ENCODE results near the gene SDK2. TPM values are rescaled to one million over a fixed set of nuclear protein-coding genes. Genes with fewer than 3 reads are reported as not detected.
A peak's percentile ranks its signal among the peaks of the same experiment; 100 is the strongest.

SDK2 gene
- total and polyA plus RNA-seq, 4 donors = 0.15 to 5.3 (median 2.5) TPM

DNA sequence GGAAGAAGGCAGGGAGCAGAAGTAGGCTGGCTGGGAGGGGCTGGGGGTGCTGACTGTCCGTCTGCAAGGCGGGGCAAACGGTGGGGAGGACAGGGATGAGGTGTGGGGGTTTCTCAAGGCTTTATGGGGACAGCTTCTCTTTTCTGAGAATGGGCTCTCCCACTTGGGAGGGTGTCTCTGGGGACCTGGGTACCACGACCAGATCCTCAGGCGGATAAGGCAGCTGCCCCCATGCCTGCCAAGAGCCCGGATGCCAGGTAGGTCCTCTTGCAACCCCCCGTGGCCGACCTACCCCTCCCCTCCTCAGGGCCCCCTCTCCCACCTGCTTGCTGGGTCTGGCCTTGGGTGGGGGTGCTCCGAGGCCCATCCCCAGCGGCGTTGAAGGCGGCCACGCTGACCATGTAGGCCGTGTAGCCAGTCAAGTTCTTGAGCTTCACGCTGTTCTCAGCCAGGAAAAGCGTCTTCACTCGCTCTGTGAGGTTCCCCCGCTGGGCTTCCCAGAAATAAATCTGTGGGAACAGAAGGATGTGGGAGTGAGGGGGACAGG, 276.1 kb downstream of the SDK2 start:
- no peaks in the 10 kb centered on the region for H3K27me3 ChIP-seq (ENCODE audit: control insufficient read depth in 1 of 2, insufficient read depth in 2 of 2, low read length in 1 of 2)
- H3K36me3 ChIP-seq (ENCODE audit: control insufficient read depth in 1 of 2, insufficient read depth in 2 of 2, low read length in 1 of 2) = no peaks in the 10 kb centered on the region
- no peak overlapping the region for H3K27ac ChIP-seq (ENCODE audit: low read depth in 1 of 2, low read length in 2 of 2)
- no peaks in the 10 kb centered on the region for H3K4me1 ChIP-seq (ENCODE audit: control insufficient read depth in 1 of 2, insufficient read depth in 2 of 2, low read length in 2 of 2)
- 93 to 95% methylated on average over 18 of the region's 18 CpGs for WGBS, 2 donors
- intact Hi-C loops (cut with DNase I) = loop anchor here (10.0 kb wide), 1 partner anchor 53 kb away; the partner anchor contains the start of gene CDC42EP4 (in 2 of the 2)
- no peaks in the 10 kb centered on the region for H3K9me3 ChIP-seq (ENCODE audit: control insufficient read depth, low read length)
- DNase-seq (no peak), ATAC-seq (ENCODE audit: low FRiP score) (no peak)
- no peak overlapping the region for H3K4me3 ChIP-seq (ENCODE audit: low read length in 2 of 2)

DNA sequence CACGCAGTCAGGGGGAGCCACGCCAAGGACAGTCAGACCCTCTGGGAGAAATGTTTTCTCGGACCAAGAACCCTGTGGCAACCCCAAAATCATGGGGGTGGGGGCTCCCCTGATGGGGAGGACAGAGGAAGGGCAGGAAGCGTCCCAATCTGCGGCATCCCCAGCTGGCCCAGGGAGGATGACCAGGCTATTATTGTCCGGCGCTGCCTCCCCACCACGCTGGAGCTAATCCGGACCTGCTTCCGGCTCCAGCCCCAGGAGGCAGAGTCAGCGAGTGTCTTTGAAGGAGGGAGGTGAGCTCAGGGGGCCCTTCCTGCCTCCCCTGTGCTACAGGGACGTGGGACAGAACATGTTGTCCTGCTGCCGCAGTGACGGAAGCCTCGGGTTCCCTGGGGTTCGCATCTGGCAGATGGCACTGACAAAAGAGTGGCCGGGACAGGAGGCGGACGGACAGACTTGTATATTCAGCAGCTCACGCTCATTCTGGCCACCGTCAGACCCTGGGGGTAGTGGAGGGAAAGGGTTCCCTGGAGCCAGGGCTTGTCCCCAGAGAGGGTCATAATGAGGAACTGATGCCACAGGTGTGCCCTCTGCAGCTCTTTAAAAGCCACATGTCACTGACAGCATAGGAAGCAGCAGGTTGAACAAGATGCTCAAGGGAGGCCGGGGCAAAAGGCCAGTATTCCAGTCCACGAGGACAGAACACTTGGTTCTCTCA, 278.2 kb downstream of the SDK2 start:
- Histone ChIP-seq H3K27me3 (ENCODE audit: control insufficient read depth in 1 of 2, insufficient read depth in 2 of 2, low read length in 1 of 2) (no peaks in the 10 kb centered on the region), H3K4me3 (ENCODE audit: low read length in 2 of 2) (no peak overlapping the region), H3K27ac (ENCODE audit: low read depth in 1 of 2, low read length in 2 of 2) (no peak overlapping the region), H3K9me3 (ENCODE audit: control insufficient read depth, low read length) (no peaks in the 10 kb centered on the region), H3K4me1 (ENCODE audit: control insufficient read depth in 1 of 2, insufficient read depth in 2 of 2, low read length in 2 of 2) (no peaks in the 10 kb centered on the region), H3K36me3 (ENCODE audit: control insufficient read depth in 1 of 2, insufficient read depth in 2 of 2, low read length in 1 of 2) (no peaks in the 10 kb centered on the region)
- ATAC-seq (ENCODE audit: low FRiP score) (no peak), DNase-seq (no peak)
- intact Hi-C loops (cut with DNase I) = loop anchor here (10.0 kb wide), 1 partner anchor 51 kb away; the partner anchor contains the start of gene CDC42EP4 (in 2 of the 2)
- 89% methylated on average over 23 of the region's 23 CpGs for WGBS, 2 donors

DNA sequence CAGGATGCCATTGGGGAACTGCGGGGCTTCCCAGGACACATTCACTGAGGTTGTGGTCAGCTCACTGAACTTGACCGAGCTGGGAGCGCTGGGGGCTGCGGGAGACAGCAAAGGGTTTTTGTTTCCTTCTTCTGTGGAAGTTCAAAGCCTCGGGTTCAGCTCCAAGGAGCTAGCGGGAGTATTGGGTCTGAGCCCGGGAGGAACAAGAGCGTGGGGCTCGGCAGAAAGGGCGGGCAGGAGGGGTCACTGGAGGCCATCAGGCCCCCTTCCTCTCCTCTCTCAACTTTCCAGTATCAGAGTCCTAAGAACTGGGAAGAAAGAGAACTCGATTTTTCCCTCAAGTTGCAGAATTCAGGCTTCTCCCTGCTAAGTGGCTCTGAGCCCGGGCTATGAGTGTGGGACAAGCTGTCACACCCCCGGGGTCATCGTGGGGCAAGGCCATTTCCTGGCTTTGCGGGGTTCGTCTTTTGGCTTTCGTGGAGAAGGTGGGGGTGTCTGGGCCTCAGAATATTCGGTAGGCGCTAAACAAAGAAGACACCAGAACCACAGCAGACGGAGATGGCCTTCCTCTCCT, 278.9 kb downstream of the SDK2 start:
- no peak for DNase-seq
- H3K4me3 ChIP-seq (ENCODE audit: low read length in 2 of 2) = no peak overlapping the region
- intact Hi-C loops (cut with DNase I) = loop anchor here (10.0 kb wide), 1 partner anchor 51 kb away; the partner anchor contains the start of gene CDC42EP4 (in 2 of the 2)
- no peak for ATAC-seq (ENCODE audit: low FRiP score)
- H3K36me3 ChIP-seq (ENCODE audit: control insufficient read depth in 1 of 2, insufficient read depth in 2 of 2, low read length in 1 of 2) = no peaks in the 10 kb centered on the region
- no peaks in the 10 kb centered on the region for H3K9me3 ChIP-seq (ENCODE audit: control insufficient read depth, low read length)
- H3K27ac ChIP-seq (ENCODE audit: low read depth in 1 of 2, low read length in 2 of 2) = no peak overlapping the region
- H3K27me3 ChIP-seq (ENCODE audit: control insufficient read depth in 1 of 2, insufficient read depth in 2 of 2, low read length in 1 of 2) = no peaks in the 10 kb centered on the region
- H3K4me1 ChIP-seq (ENCODE audit: control insufficient read depth in 1 of 2, insufficient read depth in 2 of 2, low read length in 2 of 2) = no peaks in the 10 kb centered on the region
- 72 to 77% methylated on average over 20 of the region's 20 CpGs for WGBS, 2 donors

DNA sequence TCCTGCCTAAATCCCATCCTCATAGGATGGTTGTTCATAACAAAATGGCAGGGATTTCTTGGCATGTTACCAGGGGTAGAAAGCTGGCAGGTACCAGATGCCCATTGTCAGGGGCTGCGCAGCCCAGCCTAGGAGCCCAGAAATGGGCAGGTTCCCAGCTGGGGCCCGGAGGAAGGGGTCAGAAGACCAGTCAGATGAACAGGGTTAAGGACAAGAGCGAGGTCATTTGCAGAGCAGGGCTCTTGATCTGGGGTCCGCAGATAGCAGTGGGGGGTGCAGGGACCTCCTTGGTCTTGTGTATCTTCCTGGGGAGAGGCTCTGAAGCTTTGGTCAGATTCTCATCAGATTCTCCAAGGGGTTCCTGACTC, 280.1 kb downstream of the SDK2 start:
- Histone ChIP-seq H3K9me3 (ENCODE audit: control insufficient read depth, low read length) (no peaks in the 10 kb centered on the region), H3K4me1 (ENCODE audit: control insufficient read depth in 1 of 2, insufficient read depth in 2 of 2, low read length in 2 of 2) (no peaks in the 10 kb centered on the region), H3K27me3 (ENCODE audit: control insufficient read depth in 1 of 2, insufficient read depth in 2 of 2, low read length in 1 of 2) (no peaks in the 10 kb centered on the region), H3K27ac (ENCODE audit: low read depth in 1 of 2, low read length in 2 of 2) (no peak overlapping the region), H3K36me3 (ENCODE audit: control insufficient read depth in 1 of 2, insufficient read depth in 2 of 2, low read length in 1 of 2) (no peaks in the 10 kb centered on the region), H3K4me3 (ENCODE audit: low read length in 2 of 2) (no peak overlapping the region)
- ATAC-seq (ENCODE audit: low FRiP score) (no peak), DNase-seq (no peak)
- WGBS, 2 donors = 91 to 96% methylated on average over 4 of the region's 4 CpGs
- intact Hi-C loops (cut with DNase I) = loop anchor here (10.0 kb wide), 1 partner anchor 49 kb away; the partner anchor contains the start of gene CDC42EP4 (in 2 of the 2)

DNA sequence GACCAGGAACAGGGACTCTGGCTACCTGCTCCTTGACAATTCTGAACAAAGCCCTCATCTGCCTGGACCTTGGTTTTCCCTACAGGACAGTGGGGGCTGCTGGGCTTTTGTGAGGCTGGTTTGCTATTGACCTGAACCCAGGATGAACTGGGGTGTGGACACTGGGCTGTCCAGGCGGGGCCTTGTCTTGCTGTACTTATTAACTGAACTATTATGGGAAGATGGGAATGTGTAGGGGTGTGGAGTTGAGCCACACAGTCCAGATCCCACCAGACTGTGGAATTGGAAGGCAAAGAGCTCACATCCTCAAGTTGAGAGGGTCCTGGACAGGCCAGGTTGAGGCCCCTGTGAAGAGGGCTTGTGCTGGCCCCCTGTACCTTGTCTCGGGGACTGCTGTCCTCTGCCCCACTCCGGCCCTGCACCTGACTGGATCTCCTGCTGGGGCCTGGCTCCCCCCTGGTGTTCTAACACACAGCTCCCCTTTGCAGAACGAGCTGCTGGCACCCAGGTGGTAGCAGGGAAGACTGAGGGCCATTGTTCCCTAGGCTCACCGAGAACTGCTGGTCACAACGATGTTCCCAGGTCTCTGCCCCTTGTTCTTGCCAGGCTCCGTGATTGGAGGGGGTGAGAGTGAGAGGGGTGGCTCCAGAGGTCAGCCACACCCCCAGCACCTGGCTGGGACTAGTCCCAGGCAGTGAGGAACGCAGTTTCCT, 280.6 kb downstream of the SDK2 start:
- H3K4me1 ChIP-seq (ENCODE audit: control insufficient read depth in 1 of 2, insufficient read depth in 2 of 2, low read length in 2 of 2) = no peaks in the 10 kb centered on the region
- intact Hi-C loops (cut with DNase I) = loop anchor here (10.0 kb wide), 1 partner anchor 49 kb away; the partner anchor contains the start of gene CDC42EP4 (in 2 of the 2)
- H3K27ac ChIP-seq (ENCODE audit: low read depth in 1 of 2, low read length in 2 of 2) = no peak overlapping the region
- WGBS, 2 donors = 84% methylated on average over 8 of the region's 8 CpGs
- no peaks in the 10 kb centered on the region for H3K36me3 ChIP-seq (ENCODE audit: control insufficient read depth in 1 of 2, insufficient read depth in 2 of 2, low read length in 1 of 2)
- no peaks in the 10 kb centered on the region for H3K27me3 ChIP-seq (ENCODE audit: control insufficient read depth in 1 of 2, insufficient read depth in 2 of 2, low read length in 1 of 2)
- ATAC-seq (ENCODE audit: low FRiP score) (no peak), DNase-seq (no peak)
- H3K9me3 ChIP-seq (ENCODE audit: control insufficient read depth, low read length) = no peaks in the 10 kb centered on the region
- H3K4me3 ChIP-seq (ENCODE audit: low read length in 2 of 2) = no peak overlapping the region

DNA sequence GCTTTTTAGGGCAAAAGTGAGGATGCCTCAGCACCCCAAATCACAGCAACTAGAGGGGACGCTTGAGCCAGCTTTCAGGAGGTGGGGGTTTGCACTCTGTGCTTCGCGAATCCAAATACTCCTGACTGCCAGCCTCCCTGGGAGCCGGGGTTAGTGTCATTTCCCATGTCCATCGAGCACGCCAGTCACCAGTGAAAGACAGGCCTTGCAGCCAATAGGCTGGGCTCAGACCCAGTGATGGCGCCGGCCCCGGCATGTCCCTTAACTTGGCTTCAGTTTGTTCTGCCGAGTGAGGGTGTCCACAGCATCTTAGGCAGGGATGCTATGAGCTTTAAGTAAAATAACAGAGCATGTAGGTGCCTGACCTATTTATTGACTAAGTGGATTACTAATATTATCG, 281.5 kb downstream of the SDK2 start:
- H3K4me1 ChIP-seq (ENCODE audit: control insufficient read depth in 1 of 2, insufficient read depth in 2 of 2, low read length in 2 of 2) = no peaks in the 10 kb centered on the region
- no peak overlapping the region for H3K27ac ChIP-seq (ENCODE audit: low read depth in 1 of 2, low read length in 2 of 2)
- H3K36me3 ChIP-seq (ENCODE audit: control insufficient read depth in 1 of 2, insufficient read depth in 2 of 2, low read length in 1 of 2) = no peaks in the 10 kb centered on the region
- no peak for DNase-seq
- ATAC-seq (ENCODE audit: low FRiP score) = no peak
- H3K9me3 ChIP-seq (ENCODE audit: control insufficient read depth, low read length) = no peaks in the 10 kb centered on the region
- intact Hi-C loops (cut with DNase I) = loop anchor here (10.0 kb wide), 1 partner anchor 48 kb away; the partner anchor contains the start of gene CDC42EP4 (in 2 of the 2)
- H3K4me3 ChIP-seq (ENCODE audit: low read length in 2 of 2) = no peak overlapping the region
- no peaks in the 10 kb centered on the region for H3K27me3 ChIP-seq (ENCODE audit: control insufficient read depth in 1 of 2, insufficient read depth in 2 of 2, low read length in 1 of 2)
- WGBS, 2 donors = 88% methylated on average over 11 of the region's 11 CpGs

DNA sequence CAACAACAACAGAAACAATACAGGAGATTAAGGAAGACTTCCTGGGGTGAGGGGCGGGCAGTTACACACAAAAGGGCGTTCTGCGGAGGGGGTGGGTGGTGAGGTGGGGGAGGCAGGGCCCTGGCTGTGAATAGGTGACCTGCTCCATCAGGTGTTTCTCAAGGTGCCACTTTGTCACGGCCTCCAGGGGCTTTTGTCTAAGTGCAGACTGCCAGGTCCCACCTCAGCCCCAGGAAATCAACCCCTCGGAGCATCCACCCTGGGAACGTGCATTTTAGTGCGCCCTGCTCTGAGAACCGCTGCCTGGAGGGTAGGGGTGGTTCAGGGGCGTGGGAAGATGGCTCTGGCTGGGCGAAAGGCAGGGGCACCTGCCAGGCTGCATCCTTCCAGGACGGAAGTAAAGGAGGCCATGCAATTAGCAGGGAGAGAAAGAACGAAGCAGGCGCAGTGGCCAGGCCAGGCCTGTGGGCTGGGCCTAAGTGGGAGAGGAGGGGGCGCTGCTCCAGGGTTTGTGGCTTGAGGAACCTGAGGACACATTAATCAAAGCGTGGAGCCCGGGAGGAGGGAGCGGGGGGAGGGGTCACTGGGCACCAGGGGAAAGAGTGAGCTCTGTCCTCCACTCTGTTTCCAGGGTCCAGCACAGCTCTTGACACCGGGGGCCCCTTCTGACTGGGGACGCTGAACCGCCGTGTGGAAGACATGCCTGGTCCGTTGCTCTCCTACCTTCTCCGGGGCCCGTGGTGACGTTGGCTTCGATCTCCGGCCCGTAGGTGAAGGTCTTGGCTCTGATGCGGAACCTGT, 283.1 kb downstream of the SDK2 start:
- ATAC-seq (ENCODE audit: low FRiP score) (no peak), DNase-seq (peak in 1 of 2 donors; percentile 30)
- intact Hi-C loops (cut with DNase I) = loop anchor here (10.0 kb wide), 1 partner anchor 46 kb away; the partner anchor contains the start of gene CDC42EP4 (in 2 of the 2)
- Histone ChIP-seq H3K9me3 (ENCODE audit: control insufficient read depth, low read length) (no peaks in the 10 kb centered on the region), H3K4me3 (ENCODE audit: low read length in 2 of 2) (no peak overlapping the region), H3K36me3 (ENCODE audit: control insufficient read depth in 1 of 2, insufficient read depth in 2 of 2, low read length in 1 of 2) (no peaks in the 10 kb centered on the region), H3K27me3 (ENCODE audit: control insufficient read depth in 1 of 2, insufficient read depth in 2 of 2, low read length in 1 of 2) (no peaks in the 10 kb centered on the region), H3K27ac (ENCODE audit: low read depth in 1 of 2, low read length in 2 of 2) (no peak overlapping the region), H3K4me1 (ENCODE audit: control insufficient read depth in 1 of 2, insufficient read depth in 2 of 2, low read length in 2 of 2) (no peaks in the 10 kb centered on the region)
- 80 to 84% methylated on average over 29 of the region's 29 CpGs for WGBS, 2 donors

DNA sequence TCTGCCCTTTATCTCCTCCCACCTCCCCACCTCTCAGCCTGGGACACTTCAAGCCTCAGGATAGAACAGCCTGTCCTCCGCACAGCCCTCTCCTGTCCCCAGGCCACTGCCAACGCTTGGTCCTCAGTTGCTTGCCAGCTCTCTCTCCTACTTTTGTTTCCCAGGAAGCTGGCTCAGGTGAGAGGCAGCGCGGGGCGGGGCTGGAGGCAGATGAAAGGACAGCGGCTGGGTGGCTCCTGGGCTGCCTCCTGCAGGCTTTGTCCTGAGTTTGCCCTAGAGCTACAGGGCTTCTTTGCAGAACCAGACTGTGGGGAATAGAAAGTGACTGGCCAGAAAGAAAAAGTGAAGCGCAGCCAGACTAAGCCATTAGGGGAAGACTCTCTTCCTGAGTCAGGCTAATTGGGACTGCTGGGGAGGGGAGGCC, 284.2 kb downstream of the SDK2 start:
- Histone ChIP-seq H3K4me1 (ENCODE audit: control insufficient read depth in 1 of 2, insufficient read depth in 2 of 2, low read length in 2 of 2) (no peaks in the 10 kb centered on the region), H3K27ac (ENCODE audit: low read depth in 1 of 2, low read length in 2 of 2) (no peak overlapping the region), H3K4me3 (ENCODE audit: low read length in 2 of 2) (no peak overlapping the region), H3K27me3 (ENCODE audit: control insufficient read depth in 1 of 2, insufficient read depth in 2 of 2, low read length in 1 of 2) (no peaks in the 10 kb centered on the region), H3K36me3 (ENCODE audit: control insufficient read depth in 1 of 2, insufficient read depth in 2 of 2, low read length in 1 of 2) (no peaks in the 10 kb centered on the region), H3K9me3 (ENCODE audit: control insufficient read depth, low read length) (no peaks in the 10 kb centered on the region)
- WGBS, 2 donors = 88 to 89% methylated on average over 7 of the region's 7 CpGs
- no peak for DNase-seq
- ATAC-seq (ENCODE audit: low FRiP score) = no peak
- intact Hi-C loops (cut with DNase I) = loop anchor here (10.0 kb wide), 1 partner anchor 45 kb away; the partner anchor contains the start of gene CDC42EP4 (in 2 of the 2)
